ENCODE data around the gene XAB2.

GRCh38 chr19:7595466-7596133, 33.7 kb downstream of the XAB2 start, which contains the start of gene CAMSAP3:
- no peak for TF ChIP-seq CTCF (IDR thresholded peaks at IDR 0.05; ENCODE audit: low read length)
- no peak for TF ChIP-seq EZH2phosphoT487 (IDR thresholded peaks at IDR 0.05; ENCODE audit: low read length)
- TF ChIP-seq EZH2 (optimal IDR thresholded peaks at IDR 0.05; ENCODE audit: low read depth, low read length), result no peak
